Skeletal muscle cell (primary cell): ENCODE results near the gene FAM170B.

Experiments
- DNase-seq: peaks from one replicate; pipeline ENCODE4 v3.0.0-alpha.2; 2010; ENCODE audit warnings: low read depth
- H3K4me3 ChIP-seq: 2 replicates; pipeline ENCODE4 v1.5.1; 2011; ENCODE audit warnings: low read depth, mild to moderate bottlenecking, control low read depth, low read length, moderate library complexity

Gene FAM170B

GRCh38 chr10:49154641-49155040 lies 20.8 kb upstream of the FAM170B start:
- no peak overlapping the region for H3K4me3 ChIP-seq
- no peak for DNase-seq

DNA sequence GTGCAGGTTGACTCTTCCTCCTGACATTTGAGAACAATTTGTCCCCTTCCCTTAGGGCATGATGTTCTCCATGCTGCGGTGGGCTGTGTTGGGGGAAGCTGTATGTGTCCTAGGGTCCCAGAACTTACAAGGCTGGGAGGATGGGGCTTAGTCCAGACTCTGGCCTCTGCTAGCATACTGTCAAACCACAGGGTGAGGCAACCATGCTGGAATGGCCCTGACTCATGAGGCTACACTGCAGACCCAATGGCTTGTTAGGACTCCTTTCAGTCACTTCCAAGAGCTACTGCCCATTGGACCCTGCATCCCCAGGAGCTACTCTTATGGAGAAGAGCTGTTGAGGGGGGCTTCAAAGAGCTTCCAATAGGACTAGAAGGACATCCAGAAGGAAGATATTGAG lies 20.1 kb upstream of the FAM170B start:
- H3K4me3 ChIP-seq, result no peak overlapping the region
- DNase-seq, result no peak

DNA sequence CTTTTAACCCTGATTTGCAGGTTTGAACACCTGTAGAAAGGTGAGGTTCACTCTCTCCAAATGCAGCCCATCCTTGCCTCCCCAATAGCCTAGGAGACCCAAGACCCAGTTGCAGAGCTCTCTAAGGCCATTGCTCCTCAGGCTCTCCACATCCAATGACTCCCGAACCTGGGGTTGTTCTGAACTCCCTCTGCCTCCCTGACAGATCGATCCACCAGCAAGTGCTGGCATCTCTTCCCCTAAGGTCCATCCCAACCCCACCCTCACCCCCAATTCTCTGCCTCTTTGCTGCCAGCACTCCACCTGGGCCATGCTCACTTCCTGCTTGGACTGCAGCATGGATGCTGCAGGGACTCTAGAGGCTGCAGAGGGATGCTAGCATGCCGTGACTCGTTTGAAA lies 19.3 kb upstream of the FAM170B start:
- DNase-seq, result no peak
- H3K4me3 ChIP-seq, result no peak overlapping the region

GRCh38 chr10:49152663-49153062 lies 18.8 kb upstream of the FAM170B start:
- no peak overlapping the region for H3K4me3 ChIP-seq
- no peak for DNase-seq

DNA sequence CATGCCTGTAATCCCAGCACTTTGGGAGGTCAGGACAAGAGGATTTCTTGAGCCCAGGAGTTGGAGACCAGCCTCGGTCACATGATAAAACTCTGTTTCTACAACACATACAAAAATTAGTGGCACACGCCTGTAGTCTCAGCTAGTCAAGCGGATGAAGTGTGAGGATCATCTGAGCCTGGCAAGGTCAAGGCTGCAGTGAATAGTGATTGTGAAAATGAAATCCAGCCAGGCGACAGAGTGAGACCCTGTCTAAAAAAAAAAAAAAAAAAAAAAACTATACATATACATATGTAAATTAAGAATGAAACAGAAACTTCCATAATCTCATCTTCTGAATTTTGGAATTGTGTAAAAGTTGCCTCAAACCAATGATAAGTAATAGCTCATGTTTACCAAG lies 18.2 kb upstream of the FAM170B start:
- no peak for DNase-seq
- H3K4me3 ChIP-seq, result no peak overlapping the region

GRCh38 chr10:49151481-49151880 lies 17.7 kb upstream of the FAM170B start:
- no peak overlapping the region for H3K4me3 ChIP-seq
- no peak for DNase-seq

DNA sequence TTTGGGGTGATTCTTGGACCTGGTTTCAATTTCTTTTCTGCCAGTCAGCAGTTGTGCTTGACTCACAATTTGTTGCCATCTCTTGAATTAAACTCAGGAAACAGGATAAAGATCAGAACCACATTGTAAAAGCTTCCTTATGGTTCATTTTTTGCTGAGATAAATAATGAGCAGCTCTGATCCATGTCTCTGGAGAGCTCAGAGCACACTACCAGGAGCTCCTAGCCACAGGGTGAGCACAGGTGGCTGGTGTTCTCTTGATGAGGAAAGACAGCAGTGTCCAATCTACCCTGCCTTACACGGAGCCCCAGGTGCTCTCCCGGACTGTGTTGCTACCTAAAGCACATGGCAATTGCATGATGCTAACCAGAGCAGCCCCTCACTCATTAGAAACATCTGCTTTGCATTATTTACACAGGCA lies 17.2 kb upstream of the FAM170B start:
- DNase-seq, result no peak
- H3K4me3 ChIP-seq, result no peak overlapping the region

DNA sequence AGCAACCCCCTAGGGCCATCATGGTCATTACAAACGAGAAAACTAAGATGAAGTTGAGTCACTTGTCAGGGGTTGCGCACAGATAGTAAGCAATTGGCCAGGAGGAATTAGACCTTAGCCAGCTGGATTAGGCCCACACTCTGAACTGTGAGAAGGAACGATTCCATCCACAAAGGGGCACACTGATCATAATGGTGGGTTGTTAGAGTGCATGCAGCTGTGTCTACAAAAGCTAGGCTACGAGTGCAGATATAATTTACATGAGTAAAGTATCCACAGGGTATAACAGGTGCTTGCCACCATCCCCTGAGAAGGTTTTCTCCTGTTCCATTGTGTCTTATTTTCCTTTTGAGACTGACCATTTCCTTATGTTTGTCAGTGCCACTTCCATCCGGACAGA lies 16.6 kb upstream of the FAM170B start:
- no peak for DNase-seq
- H3K4me3 ChIP-seq, result no peak overlapping the region

DNA sequence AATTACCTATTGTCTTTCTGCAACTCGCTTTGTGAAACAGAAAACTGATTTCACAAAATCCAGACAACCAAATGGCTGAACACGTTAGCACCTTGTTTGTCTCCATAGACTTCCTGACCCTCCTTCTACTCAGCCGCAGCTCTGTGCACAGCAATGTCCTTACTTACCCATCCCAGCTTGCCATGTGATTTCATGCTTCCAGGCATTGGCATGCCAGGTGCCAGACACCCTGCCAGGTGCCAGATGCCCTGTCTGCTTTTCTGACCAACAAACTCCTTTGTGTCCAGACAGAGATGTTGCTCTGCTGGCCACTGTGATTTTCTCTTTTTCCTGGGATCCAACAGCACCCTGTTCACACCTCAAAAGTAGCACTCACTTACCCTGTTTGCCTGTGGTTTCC lies 16.1 kb upstream of the FAM170B start:
- no peak for DNase-seq
- H3K4me3 ChIP-seq, result no peak overlapping the region

- DNase-seq, result no peak
- no peak overlapping the region for H3K4me3 ChIP-seq
Measured at GRCh38 chr10:49144058-49144720, 10.4 kb upstream of the FAM170B start.

GRCh38 chr10:49143249-49143648 lies 9.4 kb upstream of the FAM170B start:
- H3K4me3 ChIP-seq, result no peak overlapping the region
- no peak for DNase-seq

GRCh38 chr10:49141541-49142332 lies 7.9 kb upstream of the FAM170B start:
- no peak for DNase-seq
- H3K4me3 ChIP-seq, result no peak overlapping the region

- H3K4me3 ChIP-seq, result no peak overlapping the region
- DNase-seq, result no peak
Measured at GRCh38 chr10:49140304-49141177, 6.7 kb upstream of the FAM170B start.

DNA sequence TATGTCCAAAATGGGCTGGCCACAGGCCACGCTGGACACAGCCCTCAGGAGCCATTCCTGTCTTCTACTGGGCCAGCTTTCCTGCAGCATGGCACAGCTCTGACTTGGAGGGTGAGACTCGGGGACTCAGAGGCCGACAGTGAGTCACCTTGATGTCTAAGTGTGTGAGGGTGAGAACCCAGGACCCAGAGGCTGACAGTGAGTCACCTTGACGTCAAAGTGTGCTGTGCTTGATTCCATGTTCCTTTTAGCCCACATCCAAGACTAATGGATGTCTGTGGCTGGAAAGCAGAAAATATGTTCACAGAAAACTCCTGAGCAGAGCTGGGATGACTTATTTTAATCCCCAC lies 6.0 kb upstream of the FAM170B start:
- no peak overlapping the region for H3K4me3 ChIP-seq
- DNase-seq, result peak; percentile 89

- no peak for DNase-seq
- H3K4me3 ChIP-seq, result no peak overlapping the region
Measured at GRCh38 chr10:49139028-49139845, 5.4 kb upstream of the FAM170B start.

- DNase-seq, result peak; percentile 51
- H3K4me3 ChIP-seq, result no peak overlapping the region
Measured at GRCh38 chr10:49138361-49138891, 4.6 kb upstream of the FAM170B start.

GRCh38 chr10:49136525-49136924 lies 2.7 kb upstream of the FAM170B start:
- no peak for DNase-seq
- H3K4me3 ChIP-seq, result no peak overlapping the region

DNA sequence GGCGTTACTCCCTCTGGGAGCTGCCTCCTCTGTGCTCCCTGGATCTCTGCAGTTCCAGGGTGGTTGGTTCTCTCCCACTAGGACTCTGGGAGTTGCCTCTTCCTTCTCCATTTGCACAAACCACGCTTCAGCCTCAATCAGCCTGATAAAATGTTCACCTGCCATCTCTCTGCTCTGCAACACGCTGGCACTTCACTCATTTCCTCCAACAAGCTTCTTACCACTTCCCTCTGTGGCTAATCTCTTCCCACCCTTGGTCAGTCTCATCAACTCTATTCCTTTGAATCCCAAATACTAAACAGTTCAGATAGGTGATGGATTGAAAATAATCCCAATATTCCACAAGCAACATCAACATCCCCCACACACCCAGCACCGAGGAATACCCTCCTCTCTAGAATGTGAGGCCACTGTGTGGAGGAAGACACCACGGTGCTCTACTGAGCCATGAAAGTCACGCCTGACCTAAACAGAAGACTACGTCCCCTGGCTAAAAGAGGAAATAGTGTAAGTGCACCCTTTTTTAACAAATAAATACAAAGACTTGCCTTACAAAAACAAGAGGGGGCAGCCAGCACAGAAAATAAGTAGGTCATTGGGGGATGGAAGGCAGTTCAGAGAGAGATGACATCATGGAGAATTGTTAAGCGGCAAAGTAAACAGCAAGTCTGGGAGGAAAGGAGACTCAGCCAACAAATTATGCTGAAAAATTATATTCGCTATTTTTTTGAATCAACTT lies 1.9 kb upstream of the FAM170B start:
- no peak overlapping the region for H3K4me3 ChIP-seq
- no peak for DNase-seq

DNA sequence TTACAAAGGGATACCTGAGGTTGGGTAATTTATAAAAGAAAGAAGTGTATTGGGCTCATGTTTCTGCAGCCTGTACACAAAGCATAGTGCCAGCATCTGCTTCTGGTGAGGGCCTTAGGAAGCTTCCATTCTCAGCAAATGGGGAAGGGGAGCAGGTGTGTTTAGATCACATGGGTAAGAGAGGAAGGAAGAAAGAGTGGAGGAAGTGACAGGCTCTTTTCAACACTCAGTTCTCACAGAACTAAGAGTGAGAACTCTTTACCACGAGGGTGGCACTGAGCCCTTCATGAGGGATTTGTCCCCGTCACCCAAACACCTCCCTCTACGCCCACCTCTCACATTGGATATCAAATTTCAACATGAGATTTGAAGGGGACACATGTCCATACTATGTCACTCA lies 506 bp upstream of the FAM170B start:
- H3K4me3 ChIP-seq, result no peak overlapping the region
- no peak for DNase-seq
